Vagina (tissue), 2 donors: ENCODE measurements around the gene ADORA1. TPM values are rescaled to one million over a fixed set of nuclear protein-coding genes. Genes with fewer than 3 reads are reported as not detected.

Experiments used
- DNase-seq, 2 donors: peaks; one replicate each; pipeline ENCODE4 v3.0.0-alpha.2; 2017; ENCODE audit errors: extremely low spot score in 2 of 2
- H3K27ac ChIP-seq: fragments of 200-600 bp; sonication (generic); one replicate; pipeline ENCODE4 v1.5.1; 2019
- H3K27me3 ChIP-seq: fragments of 200-600 bp; sonication (generic); one replicate; pipeline ENCODE4 v1.5.1; 2019
- H3K36me3 ChIP-seq, 2 donors: fragments of 200-600 bp; sonication (generic); one replicate each; pipeline ENCODE4 v1.5.1; 2017 to 2019
- H3K4me1 ChIP-seq: fragments of 200-600 bp; sonication (generic); one replicate; pipeline ENCODE4 v1.5.1; 2019
- H3K4me3 ChIP-seq, 2 donors: fragments of 200-600 bp; sonication (generic); 1 replicate in 1 of 2; 2 replicates in 1 of 2; pipeline ENCODE4 v1.5.1; 2016 to 2019
- H3K9me3 ChIP-seq: fragments of 200-600 bp; sonication (generic); one replicate; pipeline ENCODE4 v1.5.1; 2019
- CTCF ChIP-seq, 3 experiments: fragments of 450-650 bp in 2 of 3; fragments of 200-600 bp in 1 of 3; sonication (generic) in 1 of 3; IDR thresholded peaks; one replicate each; pipeline ENCODE4 v1.5.1; 2017 to 2019; ENCODE audit warnings: antibody characterized with exemption in 3 of 3, mild to moderate bottlenecking in 2 of 3, moderate library complexity in 2 of 3
- POLR2A ChIP-seq, 2 donors: fragments of 450-650 bp; IDR thresholded peaks; one replicate each; pipeline ENCODE4 v1.6.1; 2017; ENCODE audit warnings: antibody characterized with exemption in 2 of 2, mild to moderate bottlenecking in 2 of 2, moderate library complexity in 2 of 2
- POLR2AphosphoS5 ChIP-seq, 2 donors: sonication (generic); formaldehyde crosslinking; IDR thresholded peaks; one replicate each; pipeline ENCODE4 v1.9.0; 2017; ENCODE audit warnings: antibody characterized with exemption in 2 of 2, mild to moderate bottlenecking in 2 of 2, low read depth in 1 of 2; ENCODE audit not compliant: insufficient read depth in 1 of 2
- intact Hi-C: fragments of 100-400 bp; cut with DNase I; formaldehyde crosslinking; loops from one replicate; pipeline ENCODE4 v1.15.1; 2023
- total RNA-seq: library from RNA; depleted of rRNA; stranded (reverse); fragments of >200 nt; gene quantifications from one replicate; pipeline ENCODE4 v1.2.3, GENCODE V29; 2016

ADORA1 gene
- total RNA-seq = 5.2 TPM

- Histone ChIP-seq H3K4me3 (peak within 1 kb of the TSS; percentile 42 to 56), H3K4me1 (peaks cover 28% of the 10 kb centered on the region), H3K36me3 (no peaks in the 10 kb centered on the region), H3K27ac (peak within 1 kb of the TSS; percentile 65), H3K9me3 (no peaks in the 10 kb centered on the region), H3K27me3 (no peaks in the 10 kb centered on the region)
- TF ChIP-seq POLR2AphosphoS5 (IDR thresholded peaks at IDR 0.05; ENCODE audit: insufficient read depth in 1 of 2, low read depth in 1 of 2) (peak in 1 of 2 donors; percentile 26), POLR2A (IDR thresholded peaks at IDR 0.05) (no peak)
- peak in 1 of 2 donors; percentile 85 for DNase-seq
- intact Hi-C loops = no loop called here
Measured at GRCh38 chr1:203127666-203128430, at the start of gene ADORA1. TSS of gene ADORA1 (plus strand) at chr1:203127726. CDS start at chr1:203128842, 1,116 bp downstream.

DNA sequence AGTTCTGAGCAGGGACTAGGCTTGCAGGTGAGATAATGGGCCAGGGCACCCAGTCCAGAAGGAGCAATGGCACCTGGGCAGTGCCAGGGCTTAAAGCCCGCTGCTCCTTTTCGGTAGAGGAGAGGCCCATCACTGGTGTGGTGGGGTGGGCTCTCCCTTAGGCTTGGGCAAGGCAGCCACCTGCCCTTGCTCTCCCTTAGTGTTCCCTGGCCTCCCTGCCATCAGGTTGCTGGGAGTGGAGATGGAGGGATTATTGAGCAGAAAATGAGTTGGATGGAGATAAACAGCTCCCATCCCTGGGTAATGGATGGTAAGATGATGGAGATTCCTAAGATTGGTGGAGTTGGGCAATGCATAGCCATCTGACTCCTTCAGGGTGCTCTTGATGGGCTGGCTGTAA is 49.6 kb upstream of the ADORA1 start:
- TF ChIP-seq POLR2A (IDR thresholded peaks at IDR 0.05) (no peak), POLR2AphosphoS5 (IDR thresholded peaks at IDR 0.05; ENCODE audit: insufficient read depth in 1 of 2, low read depth in 1 of 2) (no peak), CTCF (IDR thresholded peaks at IDR 0.05) (no peak)
- Histone ChIP-seq H3K27me3 (no peaks in the 10 kb centered on the region), H3K4me1 (peaks cover 7% of the 10 kb centered on the region), H3K4me3 (no peak overlapping the region), H3K27ac (no peak overlapping the region), H3K36me3 (no peaks in the 10 kb centered on the region), H3K9me3 (no peaks in the 10 kb centered on the region)
- intact Hi-C loops = no loop called here
- DNase-seq = no peak

- intact Hi-C loops = no loop called here
- TF ChIP-seq POLR2AphosphoS5 (IDR thresholded peaks at IDR 0.05; ENCODE audit: insufficient read depth in 1 of 2, low read depth in 1 of 2) (no peak), POLR2A (IDR thresholded peaks at IDR 0.05) (no peak), CTCF (IDR thresholded peaks at IDR 0.05) (no peak)
Measured at GRCh38 chr1:203078478-203078877, 49.0 kb upstream of the ADORA1 start.

DNA sequence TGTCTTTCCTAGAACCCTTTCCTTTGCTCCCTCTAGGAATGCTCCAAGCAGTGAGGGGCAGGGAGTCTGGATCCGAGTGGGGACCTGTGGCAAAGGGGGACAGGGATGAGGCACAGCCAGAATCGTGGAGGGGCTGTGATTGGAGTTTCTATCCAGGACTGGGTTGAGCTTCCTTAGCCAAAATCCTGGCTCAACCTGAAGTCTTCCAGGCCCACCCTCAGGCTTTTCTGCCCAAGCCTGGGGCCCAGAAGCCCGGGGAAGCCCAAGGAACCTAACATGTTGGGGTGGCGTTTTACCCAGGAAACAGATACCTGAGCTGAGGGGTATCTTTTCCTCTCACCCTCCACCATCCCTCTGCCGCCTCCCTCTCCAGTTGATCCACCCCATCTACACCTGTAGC is 47.1 kb upstream of the ADORA1 start:
- Histone ChIP-seq H3K36me3 (no peaks in the 10 kb centered on the region), H3K27ac (no peak overlapping the region), H3K27me3 (no peaks in the 10 kb centered on the region), H3K9me3 (no peaks in the 10 kb centered on the region), H3K4me3 (no peak overlapping the region), H3K4me1 (peaks cover 7% of the 10 kb centered on the region)
- intact Hi-C loops = no loop called here
- DNase-seq = no peak
- no peak for TF ChIP-seq POLR2AphosphoS5 (IDR thresholded peaks at IDR 0.05; ENCODE audit: insufficient read depth in 1 of 2, low read depth in 1 of 2)
- no peak for TF ChIP-seq POLR2A (IDR thresholded peaks at IDR 0.05)
- no peak for TF ChIP-seq CTCF (IDR thresholded peaks at IDR 0.05)

More at GRCh38 chr1:203078478-203078877, 49.0 kb upstream of the ADORA1 start:
- DNase-seq = no peak
- Histone ChIP-seq H3K36me3 (no peaks in the 10 kb centered on the region), H3K4me1 (peaks cover 7% of the 10 kb centered on the region), H3K27ac (no peak overlapping the region), H3K4me3 (no peak overlapping the region), H3K9me3 (no peaks in the 10 kb centered on the region), H3K27me3 (no peaks in the 10 kb centered on the region)

DNA sequence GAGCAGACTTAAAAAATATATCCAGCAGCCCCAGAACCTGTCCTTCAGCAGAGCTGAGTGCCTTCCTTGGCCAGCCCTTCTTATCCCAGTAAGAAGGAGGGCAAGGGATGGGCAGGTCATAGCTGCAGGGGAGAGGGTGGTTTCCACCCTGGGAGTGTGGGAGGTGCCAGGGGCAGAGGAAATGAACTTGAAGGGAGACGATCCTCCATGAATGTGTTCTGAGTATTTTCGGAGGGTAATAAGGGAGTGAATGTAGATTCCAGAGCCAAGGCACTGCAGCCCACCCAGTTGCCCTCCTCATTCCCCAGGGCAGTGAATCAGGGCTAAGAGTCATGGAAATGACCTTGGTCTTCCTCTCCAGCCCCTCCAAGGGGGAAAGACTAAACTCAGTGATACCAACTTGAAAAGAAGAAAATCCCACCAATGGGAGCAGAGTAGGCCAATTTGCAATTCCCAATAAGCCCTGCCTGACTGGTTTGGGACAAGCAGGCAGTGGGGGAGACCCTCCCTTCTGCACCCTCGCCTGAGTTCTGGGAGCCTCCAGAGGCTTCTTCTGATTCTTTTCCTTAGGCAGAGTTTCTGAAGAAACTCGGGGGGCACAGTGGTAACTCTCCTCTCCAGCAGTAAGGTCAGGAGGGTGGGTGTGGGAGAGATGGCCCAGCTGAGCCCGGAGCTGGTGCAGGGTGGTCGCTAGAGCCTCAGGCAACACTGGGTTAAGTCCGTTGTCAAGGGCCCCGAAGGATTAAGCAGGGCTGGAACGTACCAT is 45.9 kb upstream of the ADORA1 start:
- Histone ChIP-seq H3K36me3 (no peaks in the 10 kb centered on the region), H3K9me3 (no peaks in the 10 kb centered on the region), H3K27me3 (no peaks in the 10 kb centered on the region), H3K4me3 (no peak overlapping the region), H3K27ac (no peak overlapping the region), H3K4me1 (no peaks in the 10 kb centered on the region)
- no peak for DNase-seq
- TF ChIP-seq CTCF (IDR thresholded peaks at IDR 0.05) (no peak), POLR2AphosphoS5 (IDR thresholded peaks at IDR 0.05; ENCODE audit: insufficient read depth in 1 of 2, low read depth in 1 of 2) (no peak), POLR2A (IDR thresholded peaks at IDR 0.05) (no peak)
- intact Hi-C loops = no loop called here
